ENCODE measurements around the gene L3MBTL2.
"Not testable (repeated sequence)": the region's sequence is repeated elsewhere in the genome, so short reads cannot be mapped to it uniquely, and the experiment has no call there.

The L3MBTL2 gene

DNA sequence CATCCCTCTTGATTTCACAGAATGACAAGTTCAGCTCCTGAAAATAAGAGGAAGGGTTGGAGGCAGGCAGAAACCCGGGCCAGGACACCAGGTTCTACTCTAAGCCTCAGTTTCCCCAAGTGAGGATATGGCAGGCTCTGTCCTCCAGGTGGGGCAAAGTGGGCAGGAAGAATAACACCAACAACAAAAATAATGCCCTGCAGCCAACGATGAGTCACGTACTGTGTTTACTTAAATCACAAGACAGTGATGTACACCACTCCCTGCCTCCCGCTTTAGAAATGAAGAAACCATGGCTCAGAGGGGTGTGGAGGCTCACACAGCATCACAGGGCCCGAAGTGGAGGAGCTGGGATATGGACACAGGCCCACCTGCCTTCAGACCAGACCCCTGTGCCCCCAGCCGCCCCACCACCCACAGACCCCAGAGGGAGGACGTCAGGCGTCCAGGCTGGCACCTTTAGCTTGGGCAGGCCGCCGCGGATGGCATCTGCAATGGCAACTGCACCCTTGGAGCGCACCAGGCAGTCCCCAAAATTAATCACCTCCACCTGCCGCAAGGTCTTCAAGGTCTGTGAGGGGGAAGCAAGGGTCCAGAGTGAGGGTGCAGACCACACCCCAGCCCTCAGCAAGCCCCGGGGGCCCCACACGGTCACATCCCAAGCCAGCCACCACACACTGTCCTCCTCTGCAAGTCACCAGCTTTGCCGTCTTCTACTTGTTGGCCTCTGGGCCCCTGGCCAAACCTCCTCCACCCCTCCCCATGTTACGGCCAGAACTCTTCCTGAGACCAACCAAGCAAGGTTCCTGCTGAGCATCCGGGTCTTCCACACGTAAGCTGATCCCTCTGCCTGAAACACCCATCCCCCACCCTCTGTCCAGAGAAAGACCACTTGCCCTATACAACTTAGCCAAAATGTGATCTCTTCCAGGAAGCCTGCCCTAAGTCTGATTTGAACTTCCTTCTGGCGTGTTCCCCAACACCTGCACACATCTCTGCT, 51.4 kb downstream of the L3MBTL2 start:
- TF ChIP-seq, protein P1, sequence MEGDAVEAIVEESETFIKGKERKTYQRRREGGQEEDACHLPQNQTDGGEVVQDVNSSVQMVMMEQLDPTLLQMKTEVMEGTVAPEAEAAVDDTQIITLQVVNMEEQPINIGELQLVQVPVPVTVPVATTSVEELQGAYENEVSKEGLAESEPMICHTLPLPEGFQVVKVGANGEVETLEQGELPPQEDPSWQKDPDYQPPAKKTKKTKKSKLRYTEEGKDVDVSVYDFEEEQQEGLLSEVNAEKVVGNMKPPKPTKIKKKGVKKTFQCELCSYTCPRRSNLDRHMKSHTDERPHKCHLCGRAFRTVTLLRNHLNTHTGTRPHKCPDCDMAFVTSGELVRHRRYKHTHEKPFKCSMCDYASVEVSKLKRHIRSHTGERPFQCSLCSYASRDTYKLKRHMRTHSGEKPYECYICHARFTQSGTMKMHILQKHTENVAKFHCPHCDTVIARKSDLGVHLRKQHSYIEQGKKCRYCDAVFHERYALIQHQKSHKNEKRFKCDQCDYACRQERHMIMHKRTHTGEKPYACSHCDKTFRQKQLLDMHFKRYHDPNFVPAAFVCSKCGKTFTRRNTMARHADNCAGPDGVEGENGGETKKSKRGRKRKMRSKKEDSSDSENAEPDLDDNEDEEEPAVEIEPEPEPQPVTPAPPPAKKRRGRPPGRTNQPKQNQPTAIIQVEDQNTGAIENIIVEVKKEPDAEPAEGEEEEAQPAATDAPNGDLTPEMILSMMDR (IDR thresholded peaks at IDR 0.05; ENCODE audit: borderline replicate concordance, control extremely low read depth, extremely low read depth, insufficient read depth, missing control alignments) = no peak
- in situ Hi-C loops (cut with MboI; ENCODE audit: low sequenced_read_pairs, unreplicated experiment) = no loop called here
- DNase-seq (ENCODE audit: low spot score) = no peak

DNA sequence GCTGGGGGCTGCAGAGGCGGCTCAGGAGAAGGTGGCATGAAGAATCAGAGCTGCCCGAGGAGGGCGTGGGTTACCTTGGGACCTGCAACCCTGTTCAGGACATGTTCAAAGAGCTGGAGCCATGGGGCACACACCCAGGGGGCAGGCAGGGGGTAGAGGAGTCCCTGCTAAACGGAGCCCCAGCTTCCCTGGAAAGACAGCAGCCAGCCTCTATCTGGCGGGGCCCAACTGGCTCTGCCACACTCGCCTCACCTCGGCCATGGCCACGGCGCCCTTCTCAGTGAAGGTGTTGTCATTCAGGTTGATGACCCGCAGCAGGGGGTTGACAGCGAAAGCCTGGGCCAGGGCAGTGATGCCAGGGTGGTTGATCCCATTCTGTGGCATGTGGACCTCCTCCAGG, 52.6 kb downstream of the L3MBTL2 start:
- in situ Hi-C loops (cut with MboI; ENCODE audit: low sequenced_read_pairs, unreplicated experiment) = no loop called here
- DNase-seq (ENCODE audit: low spot score) = no peak
- TF ChIP-seq, protein P1 (IDR thresholded peaks at IDR 0.05; ENCODE audit: borderline replicate concordance, control extremely low read depth, extremely low read depth, insufficient read depth, missing control alignments) = no peak

DNA sequence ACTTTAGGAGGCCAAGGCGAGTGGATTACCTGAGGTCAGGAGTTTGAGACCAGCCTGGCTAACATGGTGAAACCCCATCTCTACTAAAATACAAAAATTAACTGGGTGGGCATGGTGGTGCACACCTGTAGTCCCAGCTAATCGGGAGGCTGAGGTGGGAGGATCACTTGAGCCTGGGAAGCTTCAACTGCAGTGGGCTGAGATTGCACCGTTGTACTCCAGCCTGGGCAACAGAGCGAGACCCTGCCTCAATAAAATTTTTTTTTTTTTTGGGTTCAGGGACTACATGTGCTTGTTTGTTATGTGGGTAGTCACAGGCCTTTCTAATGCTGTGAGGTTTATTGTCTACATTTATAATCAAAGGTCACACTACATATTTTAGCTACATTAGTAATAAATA, 54.6 kb downstream of the L3MBTL2 start:
- DNase-seq (ENCODE audit: low spot score); in situ Hi-C loops (cut with MboI; ENCODE audit: low sequenced_read_pairs, unreplicated experiment): not testable (repeated sequence)

DNA sequence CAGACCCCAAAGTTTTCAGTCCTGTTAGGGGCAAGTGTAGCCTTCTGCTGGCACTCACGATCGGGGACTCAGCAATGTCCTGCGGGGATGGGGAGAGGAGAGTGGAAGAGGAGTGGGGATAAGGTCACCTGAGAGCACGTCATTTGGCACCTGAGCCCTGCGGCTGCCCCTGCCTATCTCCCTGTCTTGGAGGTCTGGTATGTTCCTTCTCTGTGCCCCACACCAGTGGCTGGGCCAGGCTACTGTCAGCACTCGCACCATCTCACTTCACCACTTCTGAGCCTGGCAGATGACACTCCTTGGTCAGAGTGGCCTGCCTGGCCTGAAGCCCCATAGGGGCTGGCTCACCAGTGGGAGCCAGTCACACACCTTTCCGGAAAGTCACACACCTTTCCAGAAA, 55.8 kb downstream of the L3MBTL2 start:
- DNase-seq (ENCODE audit: low spot score) = no peak
- TF ChIP-seq, protein P1 (IDR thresholded peaks at IDR 0.05; ENCODE audit: borderline replicate concordance, control extremely low read depth, extremely low read depth, insufficient read depth, missing control alignments) = no peak
- in situ Hi-C loops (cut with MboI; ENCODE audit: low sequenced_read_pairs, unreplicated experiment) = no loop called here

DNA sequence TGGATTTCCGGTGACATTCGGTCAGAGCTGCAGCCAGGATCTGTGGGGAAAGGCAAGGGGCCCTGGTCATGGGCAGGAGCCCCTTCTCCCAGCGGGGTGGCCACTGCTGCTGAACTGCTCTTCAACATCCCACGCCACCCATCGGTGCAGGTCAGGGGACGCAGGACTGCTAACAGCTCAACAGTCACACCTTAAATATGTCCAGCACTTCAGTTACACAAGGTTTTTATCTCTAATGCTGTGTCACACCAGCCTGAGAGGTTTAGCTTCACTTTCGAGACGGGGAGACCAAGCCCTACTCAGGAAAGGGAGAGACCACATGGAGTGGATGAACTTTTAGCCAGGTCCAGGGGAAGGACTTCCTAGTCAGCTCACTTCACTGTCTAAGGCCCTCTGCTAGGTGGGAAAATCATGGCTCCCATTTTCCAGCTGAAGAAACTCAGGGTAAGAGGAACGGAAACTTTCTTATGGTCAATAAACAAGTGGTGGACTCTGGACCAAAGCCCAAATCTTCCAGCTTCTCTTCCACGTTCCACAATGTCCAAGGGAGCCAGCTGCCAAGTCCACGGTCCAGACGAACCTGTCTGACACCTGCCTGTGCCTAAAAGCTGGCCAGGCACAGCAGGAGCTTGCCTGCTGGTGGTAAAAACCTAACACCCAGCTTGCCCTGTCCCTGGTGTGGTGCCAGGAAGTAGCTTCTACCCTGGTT, 56.6 kb downstream of the L3MBTL2 start:
- TF ChIP-seq, protein P1 (IDR thresholded peaks at IDR 0.05; ENCODE audit: borderline replicate concordance, control extremely low read depth, extremely low read depth, insufficient read depth, missing control alignments) = no peak
- in situ Hi-C loops (cut with MboI; ENCODE audit: low sequenced_read_pairs, unreplicated experiment) = no loop called here
- no peak for DNase-seq (ENCODE audit: low spot score)

DNA sequence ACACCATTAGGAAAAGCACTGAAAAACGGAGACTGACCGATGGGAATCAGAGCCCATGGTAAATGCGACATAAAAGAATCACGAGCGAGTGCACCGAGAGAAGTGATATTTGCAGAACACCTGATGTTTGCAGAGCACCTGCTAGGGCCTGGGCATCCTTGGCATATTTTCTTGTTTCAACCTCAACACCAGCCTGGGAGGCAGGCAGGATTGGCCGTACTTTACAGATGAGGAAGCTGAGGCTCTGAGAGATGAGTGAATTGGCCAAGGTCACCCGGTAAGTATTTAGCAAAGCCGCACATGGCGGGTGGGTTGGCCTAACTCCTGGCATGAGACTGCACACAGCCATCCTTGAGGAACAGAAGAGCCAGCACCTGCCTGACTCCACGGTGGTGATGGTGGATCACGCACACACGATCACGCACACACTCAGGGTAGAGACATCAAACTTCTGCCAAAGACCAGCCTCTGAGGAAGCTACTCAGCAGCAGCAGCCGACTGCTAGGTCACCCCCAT, 57.2 kb downstream of the L3MBTL2 start:
- TF ChIP-seq, protein P1 (IDR thresholded peaks at IDR 0.05; ENCODE audit: borderline replicate concordance, control extremely low read depth, extremely low read depth, insufficient read depth, missing control alignments) = no peak
- in situ Hi-C loops (cut with MboI; ENCODE audit: low sequenced_read_pairs, unreplicated experiment) = no loop called here

More for the DNA sequence above, 57.2 kb downstream of the L3MBTL2 start:
- DNase-seq (ENCODE audit: low spot score) = no peak
